H9 (cell line): Measurements from ENCODE around the gene CDH4. TPM values are rescaled to one million over a fixed set of nuclear protein-coding genes. Genes with fewer than 3 reads are reported as not detected.

ENCODE experiments used
- DNase-seq: peaks from one replicate; pipeline ENCODE4 v3.0.0-alpha.2; 2017
- H2AFZ ChIP-seq: one replicate; pipeline ENCODE4 v1.6.1; 2013; ENCODE audit warnings: mild to moderate bottlenecking, low read length, control low read depth, moderate library complexity
- H2AK5ac ChIP-seq: 2 replicates; pipeline ENCODE4 v1.6.1; 2013; ENCODE audit warnings: low read length, control low read depth, mixed read lengths; ENCODE audit not compliant: insufficient read length
- H2BK120ac ChIP-seq: one replicate; pipeline ENCODE4 v1.6.1; 2013; ENCODE audit warnings: low read depth, mild to moderate bottlenecking, low read length, control low read depth, inconsistent platforms; ENCODE audit not compliant: poor library complexity, severe bottlenecking
- H2BK12ac ChIP-seq: 2 replicates; pipeline ENCODE4 v1.6.1; 2013; ENCODE audit warnings: low read length, control low read depth, mixed read lengths, low read depth; ENCODE audit not compliant: insufficient read length
- H2BK15ac ChIP-seq: 2 replicates; pipeline ENCODE4 v1.6.1; 2013; ENCODE audit warnings: low read depth, low read length, control low read depth
- H2BK20ac ChIP-seq: one replicate; pipeline ENCODE4 v1.6.1; 2013; ENCODE audit warnings: low read depth, mild to moderate bottlenecking, low read length, control low read depth, inconsistent platforms; ENCODE audit not compliant: poor library complexity, severe bottlenecking
- H2BK5ac ChIP-seq: 2 replicates; pipeline ENCODE4 v1.6.1; 2013; ENCODE audit warnings: low read length, control low read depth, mixed read lengths; ENCODE audit not compliant: insufficient read length
- H3K14ac ChIP-seq: 2 replicates; pipeline ENCODE4 v1.6.1; 2013; ENCODE audit warnings: low read length, control low read depth; ENCODE audit not compliant: insufficient read depth
- H3K18ac ChIP-seq: 2 replicates; pipeline ENCODE4 v1.6.1; 2013; ENCODE audit warnings: low read depth, mild to moderate bottlenecking, mixed read lengths, low read length, control low read depth; ENCODE audit not compliant: insufficient read length
- H3K23ac ChIP-seq: 2 replicates; pipeline ENCODE4 v1.6.1; 2013; ENCODE audit warnings: low read length, control low read depth, mixed read lengths, low read depth; ENCODE audit not compliant: insufficient read length
- H3K23me2 ChIP-seq: 2 replicates; pipeline ENCODE4 v1.6.1; 2013; ENCODE audit warnings: low read depth, mild to moderate bottlenecking, mixed read lengths, low read length, control low read depth; ENCODE audit not compliant: insufficient read length, poor library complexity, severe bottlenecking
- H3K27ac ChIP-seq: 2 replicates; pipeline ENCODE4 v1.5.1; 2013; ENCODE audit warnings: low read length, control low read depth, mixed read lengths, low read depth; ENCODE audit not compliant: insufficient read length
- H3K27me3 ChIP-seq: 2 replicates; pipeline ENCODE4 v1.6.1; 2013; ENCODE audit warnings: low read length, control low read depth, inconsistent platforms; ENCODE audit not compliant: insufficient read depth
- H3K4ac ChIP-seq: 2 replicates; pipeline ENCODE4 v1.6.1; 2013; ENCODE audit warnings: low read depth, mild to moderate bottlenecking, control low read depth, inconsistent platforms, low read length, moderate library complexity
- H3K4me1 ChIP-seq: 2 replicates; pipeline ENCODE4 v1.6.1; 2013; ENCODE audit warnings: low read length, control low read depth, inconsistent platforms; ENCODE audit not compliant: insufficient read depth
- H3K4me2 ChIP-seq: 2 replicates; pipeline ENCODE4 v1.6.1; 2013; ENCODE audit warnings: low read length, control low read depth, mixed read lengths; ENCODE audit not compliant: insufficient read length, insufficient read depth
- H3K56ac ChIP-seq: 2 replicates; pipeline ENCODE4 v1.6.1; 2013; ENCODE audit warnings: low read depth, mild to moderate bottlenecking, mixed read lengths, low read length, control low read depth; ENCODE audit not compliant: insufficient read length
- H3K79me1 ChIP-seq: 2 replicates; pipeline ENCODE4 v1.6.1; 2013; ENCODE audit warnings: low read depth, mild to moderate bottlenecking, moderate library complexity, low read length, control low read depth, inconsistent platforms; ENCODE audit not compliant: insufficient read depth, poor library complexity, severe bottlenecking
- H3K79me2 ChIP-seq: 2 replicates; pipeline ENCODE4 v1.6.1; 2013; ENCODE audit warnings: low read length, control low read depth, inconsistent platforms; ENCODE audit not compliant: insufficient read depth
- H3K9ac ChIP-seq: 2 replicates; pipeline ENCODE4 v1.6.1; 2013; ENCODE audit warnings: low read length, control low read depth, mixed read lengths; ENCODE audit not compliant: insufficient read length; ENCODE audit errors: extremely low read depth
- H3K9me3 ChIP-seq: one replicate; pipeline ENCODE4 v1.6.1; 2013; ENCODE audit warnings: low read depth, low read length, inconsistent platforms; ENCODE audit not compliant: control insufficient read depth
- H3T11ph ChIP-seq: one replicate; pipeline ENCODE4 v1.6.1; 2013; ENCODE audit warnings: mild to moderate bottlenecking, low read length, control low read depth, inconsistent platforms
- H4K20me1 ChIP-seq: one replicate; pipeline ENCODE4 v1.6.1; 2013; ENCODE audit not compliant: control insufficient read depth, insufficient read length, insufficient read depth
- H4K5ac ChIP-seq: 2 replicates; pipeline ENCODE4 v1.6.1; 2013; ENCODE audit warnings: low read depth, mild to moderate bottlenecking, mixed read lengths, low read length, control low read depth; ENCODE audit not compliant: insufficient read length
- H4K8ac ChIP-seq: replicated peaks from 2 replicates; pipeline ENCODE4 v1.6.1; 2013; ENCODE audit warnings: low read length, control low read depth, mixed read lengths, low read depth; ENCODE audit not compliant: insufficient read length
- H4K91ac ChIP-seq: 2 replicates; pipeline ENCODE4 v1.6.1; 2013; ENCODE audit warnings: low read depth, mild to moderate bottlenecking, moderate library complexity, mixed read lengths, low read length, control low read depth; ENCODE audit not compliant: insufficient read length
- H3K27ac Mint-ChIP-seq, 3 experiments: 2 replicates in 2 of 3; 3 replicates in 1 of 3; pipeline ENCODE4 v1.8.0; 2020 to 2021; ENCODE audit warnings: mixed read lengths in 3 of 3, mild to moderate bottlenecking in 1 of 3, moderate library complexity in 1 of 3
- H3K27me3 Mint-ChIP-seq: 2 replicates; pipeline ENCODE4 v1.8.0; 2021; ENCODE audit warnings: low read depth, mild to moderate bottlenecking, moderate library complexity, mixed read lengths
- H3K36me3 Mint-ChIP-seq, 3 experiments: 2 replicates in 2 of 3; 3 replicates in 1 of 3; pipeline ENCODE4 v1.8.0; 2020 to 2021; ENCODE audit warnings: low read depth in 3 of 3, mixed read lengths in 3 of 3; ENCODE audit not compliant: insufficient read depth in 1 of 3
- H3K4me1 Mint-ChIP-seq, 2 experiments: 2 replicates each; pipeline ENCODE4 v1.8.0; 2020; ENCODE audit warnings: mixed read lengths in 2 of 2
- H3K4me3 Mint-ChIP-seq, 2 experiments: 2 replicates in 1 of 2; 3 replicates in 1 of 2; pipeline ENCODE4 v1.8.0; 2020 to 2021; ENCODE audit warnings: mild to moderate bottlenecking in 2 of 2, mixed read lengths in 2 of 2, moderate library complexity in 1 of 2
- H3K9me3 Mint-ChIP-seq, 2 experiments: 2 replicates in 1 of 2; 3 replicates in 1 of 2; pipeline ENCODE4 v1.8.0; 2020; ENCODE audit warnings: mild to moderate bottlenecking in 2 of 2, mixed read lengths in 2 of 2, moderate library complexity in 1 of 2
- WGBS: extraction: QIAGEN DNeasy Blood & Tissue Kit; methylation state at CpG from one replicate; pipeline ENCODE4 v1.1.7; 2013; ENCODE audit warnings: missing lambda C conversion rate, low lambda C conversion rate, mixed read lengths; ENCODE audit not compliant: insufficient read length; ENCODE audit errors: extremely low coverage; 5-methylcytosine and 5-hydroxymethylcytosine counted together
- total RNA-seq: library from RNA; stranded (reverse); gene quantifications from 2 replicates; pipeline ENCODE4 v1.2.1, GENCODE V29; 2021
- TF ChIP-seq, protein P1 (sequence below): fragments of 200-600 bp; sonication (generic); conservative IDR thresholded peaks from 3 replicates; pipeline ENCODE4 v1.8.0; 2021; ENCODE audit warnings: antibody characterized with exemption, mild to moderate bottlenecking

The CDH4 gene
- total RNA-seq, 1 experiment from 2014 or later = 3.0 TPM

DNA sequence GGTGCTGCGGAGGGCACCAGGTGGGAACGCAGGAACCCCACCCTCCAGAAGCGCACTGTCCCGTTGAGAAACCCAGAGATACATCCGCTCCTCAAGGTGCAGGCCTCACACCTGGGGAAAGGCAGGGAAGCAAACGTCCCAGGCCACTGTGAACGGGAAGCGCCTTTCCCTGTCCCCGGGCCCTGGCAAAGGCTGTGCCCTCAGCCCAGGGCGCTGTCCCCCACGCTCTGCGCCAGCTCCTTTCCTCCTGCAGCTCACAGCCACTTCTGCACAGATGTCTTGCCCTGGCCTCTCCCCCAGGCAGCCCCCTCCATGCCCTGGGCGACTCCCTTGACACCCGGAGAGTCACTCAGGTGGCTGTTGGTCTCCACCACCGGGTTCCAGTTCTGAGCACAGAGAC lies 609.8 kb downstream of the CDH4 start:
- no CpG with 5 or more reads among the region's 15 CpGs for WGBS

More for the DNA sequence above, 609.8 kb downstream of the CDH4 start:
- H3K27me3 Mint-ChIP-seq = peaks cover 29% of the 10 kb centered on the region
- Histone ChIP-seq H3K4ac (no peak overlapping the region), H3K9ac (no peak overlapping the region), H3K56ac (no peak overlapping the region), H3T11ph (no peak overlapping the region), H4K91ac (no peak overlapping the region), H4K20me1 (peaks cover 3% of the 10 kb centered on the region), H4K5ac (no peak overlapping the region), H2BK120ac (no peak overlapping the region), H3K27ac (no peak overlapping the region), H2AFZ (no peak overlapping the region), H2BK20ac (no peak overlapping the region), H3K79me2 (no peaks in the 10 kb centered on the region), H3K23ac (no peak overlapping the region), H3K14ac (no peak overlapping the region; the same call in 1 of the 2 replicates), H2BK15ac (no peak overlapping the region), H2BK12ac (no peak overlapping the region), H3K27me3 (no peaks in the 10 kb centered on the region; the same call in 1 of the 2 replicates), H3K4me1 (no peaks in the 10 kb centered on the region), H2AK5ac (no peak overlapping the region), H3K23me2 (no peaks in the 10 kb centered on the region), H3K9me3 (no peaks in the 10 kb centered on the region), H3K4me2 (no peak overlapping the region), H3K18ac (no peak overlapping the region), H3K79me1 (no peaks in the 10 kb centered on the region), H4K8ac (no peak overlapping the region), H2BK5ac (no peak overlapping the region)
- peaks cover 0 to 3% (median 0%) of the 10 kb centered on the region in 3 experiments; a peak in 1 of 7 replicates for H3K36me3 Mint-ChIP-seq
- no peaks in the 10 kb centered on the region for H3K9me3 Mint-ChIP-seq
- no peak overlapping the region for H3K4me3 Mint-ChIP-seq
- TF ChIP-seq, protein P1, sequence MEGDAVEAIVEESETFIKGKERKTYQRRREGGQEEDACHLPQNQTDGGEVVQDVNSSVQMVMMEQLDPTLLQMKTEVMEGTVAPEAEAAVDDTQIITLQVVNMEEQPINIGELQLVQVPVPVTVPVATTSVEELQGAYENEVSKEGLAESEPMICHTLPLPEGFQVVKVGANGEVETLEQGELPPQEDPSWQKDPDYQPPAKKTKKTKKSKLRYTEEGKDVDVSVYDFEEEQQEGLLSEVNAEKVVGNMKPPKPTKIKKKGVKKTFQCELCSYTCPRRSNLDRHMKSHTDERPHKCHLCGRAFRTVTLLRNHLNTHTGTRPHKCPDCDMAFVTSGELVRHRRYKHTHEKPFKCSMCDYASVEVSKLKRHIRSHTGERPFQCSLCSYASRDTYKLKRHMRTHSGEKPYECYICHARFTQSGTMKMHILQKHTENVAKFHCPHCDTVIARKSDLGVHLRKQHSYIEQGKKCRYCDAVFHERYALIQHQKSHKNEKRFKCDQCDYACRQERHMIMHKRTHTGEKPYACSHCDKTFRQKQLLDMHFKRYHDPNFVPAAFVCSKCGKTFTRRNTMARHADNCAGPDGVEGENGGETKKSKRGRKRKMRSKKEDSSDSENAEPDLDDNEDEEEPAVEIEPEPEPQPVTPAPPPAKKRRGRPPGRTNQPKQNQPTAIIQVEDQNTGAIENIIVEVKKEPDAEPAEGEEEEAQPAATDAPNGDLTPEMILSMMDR = no peak
- DNase-seq = no peak
- H3K27ac Mint-ChIP-seq = no peak overlapping the region
- no peaks in the 10 kb centered on the region for H3K4me1 Mint-ChIP-seq
